Measurements from ENCODE around the gene USP12.

USP12 gene

DNA sequence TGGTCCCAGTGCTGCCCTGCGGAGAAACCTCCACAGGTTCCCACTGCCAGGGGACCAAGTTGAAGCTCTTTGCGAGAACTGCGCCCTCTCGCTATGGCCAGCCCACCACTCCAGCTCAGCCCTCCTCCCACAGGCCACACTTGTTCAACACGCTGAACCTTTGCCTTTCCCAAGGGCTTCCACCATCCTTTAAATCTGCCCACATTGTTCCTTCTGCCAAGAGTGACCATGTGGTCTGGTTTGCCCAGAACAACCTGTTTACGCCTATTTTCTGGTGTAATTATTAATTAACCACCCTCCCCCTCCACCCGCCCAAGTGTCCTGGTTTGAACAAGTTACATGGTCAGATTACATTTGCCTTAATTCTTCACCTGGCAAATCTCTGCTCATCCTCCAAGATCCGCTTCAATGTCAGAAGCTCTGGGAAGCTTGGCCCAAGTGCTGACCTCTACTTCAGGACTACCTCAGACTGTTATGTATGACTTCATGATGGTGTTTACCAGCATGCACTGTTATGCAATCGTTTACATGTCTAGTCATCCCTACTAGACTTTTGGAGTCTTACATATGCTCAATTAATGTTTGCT, 12.0 kb upstream of the USP12 start:
- no peak for DNase-seq (ENCODE audit: low spot score)

DNA sequence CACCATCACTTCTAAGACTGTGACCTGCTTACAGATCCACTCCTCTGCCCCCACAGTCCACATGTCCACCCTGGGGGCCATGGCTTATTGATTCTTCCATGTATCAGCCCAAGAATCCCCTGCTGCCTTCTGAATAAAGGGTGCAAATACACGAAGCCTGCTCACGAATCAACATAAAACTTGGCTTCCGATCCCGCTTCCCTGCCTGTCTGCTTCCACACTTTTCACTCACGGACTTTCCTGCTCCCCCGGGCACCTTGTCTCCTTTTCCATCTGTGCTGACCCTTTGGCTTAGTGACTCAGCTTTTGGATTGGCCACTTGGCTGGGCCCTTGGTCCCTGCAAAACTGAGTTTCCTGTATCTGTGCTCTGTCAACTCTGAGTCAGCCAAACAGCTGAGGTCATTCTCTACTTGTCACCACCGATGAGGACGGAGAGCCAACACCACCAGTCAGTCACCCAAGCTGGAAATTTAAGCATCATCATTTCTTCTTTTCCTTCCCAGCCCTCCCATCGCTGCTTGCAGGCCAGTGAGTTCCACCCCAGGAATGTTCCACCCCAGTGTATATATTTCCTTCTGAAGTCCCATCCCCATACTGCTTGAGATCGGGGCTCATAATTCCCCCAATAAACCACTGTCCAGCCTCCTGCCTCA, 11.4 kb upstream of the USP12 start:
- no peak for DNase-seq (ENCODE audit: low spot score)

DNA sequence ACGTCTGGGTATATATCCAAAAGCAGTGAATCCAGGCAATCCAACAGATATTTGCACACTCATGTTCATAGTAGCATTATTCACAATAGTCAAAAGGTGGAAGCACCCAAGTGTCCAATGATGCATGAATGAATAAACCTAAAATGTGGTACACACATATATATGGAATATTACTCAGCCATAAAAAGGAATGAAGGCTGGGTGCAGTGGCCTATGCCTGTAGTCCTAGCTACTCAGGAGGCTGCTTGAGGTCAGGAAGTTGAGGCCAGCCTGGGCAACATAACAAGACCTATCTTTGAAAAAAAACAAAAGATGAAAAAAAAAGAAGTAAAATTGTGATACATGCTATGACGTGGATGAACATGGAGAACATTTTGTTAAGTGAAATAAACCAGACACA, 10.4 kb upstream of the USP12 start:
- DNase-seq (ENCODE audit: low spot score), result no peak

DNA sequence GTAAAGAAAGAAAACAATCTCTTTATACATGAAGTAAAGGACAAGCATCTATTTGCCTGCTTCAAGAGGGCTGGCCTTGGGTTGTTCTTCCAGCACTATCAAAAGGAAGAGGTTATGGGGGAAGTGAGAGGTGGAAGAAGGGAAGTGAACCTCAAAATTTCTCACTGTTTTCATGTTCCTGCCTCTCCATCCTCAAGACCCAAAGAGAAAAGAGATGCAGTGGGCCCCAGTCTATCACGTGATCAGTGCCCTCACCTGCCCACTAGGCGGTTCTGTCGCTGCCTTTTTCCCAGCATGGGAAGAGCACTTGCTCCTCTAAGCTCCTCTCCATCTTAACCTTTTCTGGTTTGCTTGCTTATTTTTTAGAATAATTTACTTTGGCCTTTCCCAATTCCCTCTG, 6.2 kb upstream of the USP12 start:
- peak; percentile 27 for DNase-seq (ENCODE audit: low spot score)

DNA sequence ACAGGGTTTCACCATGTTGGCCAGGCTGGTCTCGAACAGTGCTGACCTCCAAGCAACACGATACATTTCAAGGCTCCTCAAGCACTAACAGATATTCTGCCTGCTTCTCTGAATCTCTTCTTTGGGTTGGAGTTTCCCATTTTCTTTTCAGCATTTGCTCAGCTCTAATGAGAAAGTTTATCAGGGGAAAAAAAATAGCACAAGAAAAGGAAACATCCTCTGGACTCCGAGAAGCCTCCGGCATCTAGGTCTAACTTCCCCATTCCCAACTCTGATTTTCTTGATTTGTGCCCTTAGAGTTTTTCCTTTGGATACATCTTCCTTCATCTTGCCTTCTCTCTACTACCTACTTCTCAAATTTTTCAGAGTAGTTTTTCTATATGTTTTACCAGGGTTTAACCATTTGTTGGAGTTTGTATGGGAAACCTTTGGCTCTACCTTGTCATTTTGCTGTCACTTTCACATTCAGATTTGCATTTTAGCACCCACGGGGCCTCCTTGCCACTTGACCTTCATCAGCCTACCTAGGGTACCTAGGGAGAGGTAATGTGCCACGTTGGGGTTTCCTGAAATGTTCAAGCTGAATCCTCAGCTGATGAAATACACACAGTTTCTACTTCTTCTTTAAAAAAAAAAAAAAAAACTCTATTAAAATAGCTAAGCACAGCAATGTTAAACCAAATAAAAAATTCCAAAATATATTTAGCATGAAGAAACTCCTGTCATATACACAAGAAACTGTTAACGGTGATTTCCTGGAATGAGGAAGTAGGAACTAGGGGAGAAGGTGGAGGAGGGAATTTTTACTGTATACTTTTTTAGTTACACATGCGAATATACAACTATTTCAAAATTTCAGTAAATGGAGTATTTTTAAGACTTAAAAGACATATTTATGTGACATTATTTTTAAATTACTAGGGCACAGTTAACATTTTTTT, 5.1 kb upstream of the USP12 start:
- no peak for DNase-seq (ENCODE audit: low spot score)

DNA sequence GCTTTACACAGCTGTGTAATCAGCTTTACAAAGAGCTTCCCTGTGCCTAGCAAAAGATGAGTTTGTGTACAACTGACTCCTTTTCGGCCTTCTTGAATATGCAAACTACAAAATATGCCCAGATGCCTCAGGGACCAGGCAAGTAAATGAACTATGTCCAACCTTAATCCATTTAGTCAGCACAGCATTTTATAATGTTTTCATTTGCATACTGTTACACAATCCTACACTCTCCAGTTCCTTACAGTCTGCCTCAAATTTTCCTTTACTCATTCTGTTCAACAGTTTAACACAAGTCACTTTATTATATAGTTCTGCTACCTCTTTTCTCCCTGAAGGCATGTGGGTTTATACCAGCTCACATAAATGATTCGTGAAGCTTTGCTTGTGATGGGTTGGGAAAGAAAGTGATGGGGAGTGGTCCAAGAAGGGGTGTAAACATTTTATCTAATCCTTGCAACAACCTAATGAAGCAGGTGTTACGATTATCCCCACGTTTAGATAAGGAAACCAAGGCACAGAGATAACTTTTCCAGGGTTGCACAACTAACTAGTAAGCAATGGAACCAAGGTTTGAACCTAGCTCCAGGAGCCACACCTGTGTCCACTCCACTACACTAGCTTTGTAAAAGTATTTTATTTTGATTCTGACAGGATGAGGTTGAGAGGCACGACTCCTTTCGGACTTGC, 3.3 kb upstream of the USP12 start:
- no peak for DNase-seq (ENCODE audit: low spot score)

DNA sequence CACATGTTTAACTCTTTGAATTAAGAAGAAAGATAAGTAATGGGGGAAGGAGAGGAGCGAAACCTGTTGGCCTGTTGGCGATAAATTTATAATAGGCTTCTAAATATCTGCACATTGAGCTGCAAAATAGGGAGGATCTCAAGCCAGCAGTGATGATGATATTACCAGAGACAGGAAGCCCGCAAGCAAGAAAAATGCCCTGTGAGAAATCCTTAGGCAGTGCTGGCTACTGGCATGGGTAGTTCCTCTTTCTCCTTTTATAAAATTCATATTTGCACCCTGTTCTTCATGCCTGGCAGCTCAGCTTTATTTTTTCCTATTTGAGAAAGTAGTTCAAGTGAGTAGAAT, 858 bp upstream of the USP12 start:
- no peak for DNase-seq (ENCODE audit: low spot score)

DNA sequence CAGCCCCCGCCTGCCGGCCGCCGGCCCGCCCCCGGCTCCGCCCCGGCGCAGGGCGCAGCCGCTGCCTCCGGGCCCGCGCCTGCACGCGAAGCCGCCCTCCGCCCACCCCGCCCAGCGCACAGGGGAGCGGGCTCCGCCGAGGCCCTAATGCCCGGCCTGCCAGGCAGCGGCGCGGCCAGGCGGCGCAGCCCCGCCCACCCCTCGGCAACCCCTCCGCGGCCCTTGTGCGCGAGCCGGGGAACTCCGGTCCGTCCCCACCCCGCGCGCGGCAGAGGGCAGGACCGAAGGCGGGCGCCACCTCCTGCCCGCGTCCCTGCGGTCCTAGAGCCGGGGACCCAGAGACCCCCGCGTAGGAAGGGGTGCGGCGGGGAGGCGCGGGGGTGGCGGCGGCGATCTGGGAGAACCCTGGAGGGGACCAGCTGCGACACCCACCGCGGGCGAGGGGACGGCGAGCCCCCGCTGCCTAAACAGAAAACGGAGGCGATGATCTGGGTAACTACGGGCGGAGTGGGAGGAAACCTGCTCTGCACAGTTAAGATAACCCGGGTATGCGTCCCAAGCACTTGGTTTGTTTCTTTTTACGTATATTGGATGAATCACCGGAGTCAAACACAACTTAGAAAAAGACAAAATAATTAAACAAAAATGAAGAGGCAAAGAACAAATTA, 350 bp upstream of the USP12 start:
- peak; percentile 84 for DNase-seq (ENCODE audit: low spot score)

DNA sequence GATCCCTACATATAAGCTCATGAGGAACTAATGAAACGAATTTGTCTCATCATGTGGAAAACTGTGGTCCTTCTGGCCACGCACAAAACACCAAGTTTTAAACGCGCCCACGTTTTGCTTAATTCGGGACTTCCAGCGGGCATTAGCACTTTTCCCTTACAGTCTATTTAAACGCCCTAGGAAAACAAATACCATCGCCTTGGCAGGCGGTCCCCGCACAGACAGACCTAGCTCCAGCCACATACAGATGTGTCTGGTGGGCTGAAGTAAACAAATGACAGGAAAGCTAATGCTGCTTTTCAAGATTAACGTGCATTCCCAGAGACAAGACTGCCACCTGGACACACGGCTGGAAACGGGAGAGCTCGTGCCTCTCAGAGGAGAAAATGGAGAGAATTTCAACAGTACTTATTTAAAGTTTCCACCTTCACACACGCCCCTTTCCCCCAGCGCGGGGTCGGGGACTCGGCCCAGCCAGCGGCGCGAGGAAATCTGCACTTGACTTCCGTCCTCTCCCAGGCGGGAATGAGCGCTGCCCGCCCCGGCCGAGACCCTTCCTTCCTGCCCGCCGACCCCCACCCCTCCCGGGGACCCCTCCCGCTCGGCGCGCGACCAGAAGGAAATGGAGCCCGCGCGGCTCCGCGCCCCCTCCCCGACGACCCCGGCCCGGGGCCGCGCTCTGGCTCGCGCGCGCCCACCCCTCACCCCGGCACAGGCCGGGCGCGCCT, 931 bp downstream of the USP12 start:
- peak; percentile 34 for DNase-seq (ENCODE audit: low spot score)

DNA sequence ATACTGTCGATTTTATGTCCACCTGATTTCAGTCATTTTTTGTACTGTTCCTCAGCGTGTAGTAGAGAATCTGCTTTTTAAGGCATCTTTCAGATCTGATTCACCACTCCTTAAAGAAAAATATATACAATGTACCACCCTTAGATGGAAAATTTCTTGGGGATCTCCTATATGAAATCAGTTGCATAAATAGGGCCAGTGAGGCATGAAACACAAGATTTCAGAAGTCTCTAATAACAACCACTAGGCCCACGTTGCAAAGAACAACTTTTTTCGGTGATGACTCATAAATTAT, 1.4 kb downstream of the USP12 start:
- DNase-seq (ENCODE audit: low spot score), result peak; percentile 9

DNA sequence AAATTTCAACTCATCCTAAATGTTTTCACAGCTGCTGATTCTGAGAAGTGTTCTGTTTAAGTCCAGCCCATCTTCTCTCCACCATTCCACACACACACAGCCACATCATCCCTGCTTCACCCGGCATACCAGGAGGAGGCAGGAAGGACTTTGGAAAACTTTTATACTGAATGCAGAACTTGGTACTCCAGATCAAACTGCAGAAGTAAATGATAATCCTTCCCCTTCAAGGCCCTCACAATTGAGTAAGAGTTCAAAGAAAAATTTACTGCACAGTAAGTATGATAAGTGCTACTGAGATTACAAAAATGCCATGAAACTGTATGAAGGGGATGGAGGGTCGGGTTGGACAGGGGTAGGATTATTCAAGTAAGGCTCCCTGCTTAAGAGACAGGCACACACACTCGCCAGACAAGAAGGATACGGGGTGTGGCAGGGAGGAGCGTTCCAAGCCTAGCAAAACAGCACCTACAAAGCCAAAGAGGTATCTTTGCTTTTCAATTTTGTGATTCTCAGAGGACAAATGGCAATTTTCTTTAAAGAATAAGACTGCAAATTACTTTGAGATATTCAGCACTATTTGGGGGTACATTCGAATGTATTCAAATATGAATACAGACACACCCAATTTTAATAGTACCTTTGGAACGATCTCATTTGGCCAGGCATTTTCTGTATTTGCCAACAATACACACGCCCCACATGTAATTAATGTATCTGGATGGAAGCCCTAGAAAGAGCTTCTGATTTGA, 2.5 kb downstream of the USP12 start:
- no peak for DNase-seq (ENCODE audit: low spot score)

DNA sequence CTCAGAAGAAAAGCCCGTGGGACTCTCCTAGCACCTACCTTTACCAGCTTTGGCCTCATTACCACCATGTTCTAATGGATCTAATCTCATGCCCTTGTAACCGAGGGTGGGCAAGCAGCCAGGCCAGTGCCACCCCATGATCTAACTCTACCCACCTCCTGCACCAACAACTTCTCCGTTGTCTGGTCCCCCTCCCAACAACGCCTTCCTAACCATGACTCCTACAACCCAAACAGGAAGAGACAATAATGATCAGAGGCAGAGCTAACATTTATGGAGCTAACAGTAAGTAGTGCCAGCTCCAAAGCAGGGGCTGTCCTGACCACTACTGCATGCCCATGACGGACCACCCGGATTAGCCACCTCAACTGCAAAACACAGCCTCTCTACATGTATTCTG, 3.5 kb downstream of the USP12 start:
- no peak for DNase-seq (ENCODE audit: low spot score)

DNA sequence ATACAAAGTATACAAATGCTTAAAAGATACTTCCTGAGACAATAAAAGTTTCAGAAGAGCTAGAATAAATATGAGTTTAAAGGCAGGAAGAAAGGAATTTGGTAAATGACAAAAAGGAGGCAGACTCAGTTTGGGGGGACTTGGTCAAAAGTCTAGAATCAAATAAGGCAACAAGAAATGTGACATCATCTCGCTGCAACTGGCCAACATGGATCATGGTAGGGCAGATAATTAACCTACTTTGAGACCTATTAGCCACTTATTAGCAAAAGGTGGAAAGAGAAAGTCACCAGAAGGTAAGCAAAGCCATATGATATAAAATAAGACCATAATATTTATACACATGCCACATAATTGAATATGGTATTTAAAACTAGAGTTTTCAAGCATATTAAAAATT, 5.3 kb downstream of the USP12 start:
- no peak for DNase-seq (ENCODE audit: low spot score)

DNA sequence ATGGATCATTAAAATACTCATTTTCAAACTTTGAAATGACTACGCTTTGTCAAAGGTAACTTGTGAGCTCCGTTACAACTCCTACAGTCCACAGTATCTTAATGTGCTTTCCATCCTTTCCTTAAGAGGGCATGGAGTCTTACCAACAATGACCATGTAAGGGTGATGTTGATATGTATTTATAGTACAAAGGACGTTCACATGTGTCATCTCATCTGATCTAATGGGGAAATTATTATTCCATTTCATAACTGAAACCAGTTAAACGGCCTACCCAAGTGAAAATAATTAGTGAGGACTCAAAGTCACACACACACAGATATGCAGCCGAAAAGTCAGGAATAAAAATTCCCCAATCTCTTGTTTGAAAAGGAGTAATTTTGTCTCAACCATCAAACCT, 9.6 kb downstream of the USP12 start:
- DNase-seq (ENCODE audit: low spot score), result no peak

DNA sequence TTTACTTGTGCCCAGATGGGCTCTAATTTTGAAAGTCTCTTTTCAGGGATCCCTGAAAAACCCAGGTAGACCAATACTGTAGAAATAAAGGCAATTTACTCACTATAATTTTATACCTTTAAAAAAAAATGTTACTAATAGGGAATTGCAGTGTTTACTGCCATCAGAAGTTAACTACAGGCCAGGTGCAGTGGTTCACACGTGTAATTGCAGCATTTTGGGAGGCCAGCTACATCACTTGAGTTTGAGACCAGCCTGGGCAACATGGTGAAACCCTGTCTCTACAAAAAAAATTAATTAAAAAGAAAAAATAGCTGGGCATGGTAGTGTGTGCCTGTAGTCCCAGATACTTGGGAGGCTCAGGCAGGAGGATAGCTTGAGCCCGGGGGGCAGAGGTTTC, 10.2 kb downstream of the USP12 start:
- DNase-seq (ENCODE audit: low spot score), result no peak

DNA sequence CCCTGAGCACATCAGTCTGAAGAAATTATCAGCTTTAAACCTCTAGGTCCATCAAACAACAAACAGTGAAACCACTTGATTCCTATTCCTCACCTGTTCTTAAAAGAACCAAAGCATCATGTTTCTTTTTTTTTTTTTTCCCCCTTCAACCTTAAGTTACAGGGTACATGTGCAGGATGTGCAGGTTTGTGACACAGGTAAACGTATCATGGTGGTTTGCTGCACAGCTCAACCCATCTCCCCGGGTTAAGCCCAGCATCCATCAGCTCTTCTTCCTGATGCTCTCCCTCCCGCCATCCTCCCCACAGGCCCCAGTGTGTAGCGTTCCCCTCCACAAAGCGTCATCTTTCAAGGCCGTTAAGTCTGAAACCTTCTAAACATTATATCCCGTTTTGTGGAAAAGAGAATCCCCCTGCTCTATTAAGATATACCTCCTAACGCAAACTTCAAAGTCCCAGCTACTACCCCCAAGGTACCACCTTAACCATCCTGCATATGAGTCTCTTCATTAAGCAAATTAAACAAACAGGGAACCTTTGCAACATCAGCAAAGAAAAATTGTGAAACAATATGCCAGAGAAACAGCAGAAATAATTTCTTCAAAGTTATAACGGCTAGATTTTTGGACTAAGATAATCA, 10.8 kb downstream of the USP12 start:
- no peak for DNase-seq (ENCODE audit: low spot score)

DNA sequence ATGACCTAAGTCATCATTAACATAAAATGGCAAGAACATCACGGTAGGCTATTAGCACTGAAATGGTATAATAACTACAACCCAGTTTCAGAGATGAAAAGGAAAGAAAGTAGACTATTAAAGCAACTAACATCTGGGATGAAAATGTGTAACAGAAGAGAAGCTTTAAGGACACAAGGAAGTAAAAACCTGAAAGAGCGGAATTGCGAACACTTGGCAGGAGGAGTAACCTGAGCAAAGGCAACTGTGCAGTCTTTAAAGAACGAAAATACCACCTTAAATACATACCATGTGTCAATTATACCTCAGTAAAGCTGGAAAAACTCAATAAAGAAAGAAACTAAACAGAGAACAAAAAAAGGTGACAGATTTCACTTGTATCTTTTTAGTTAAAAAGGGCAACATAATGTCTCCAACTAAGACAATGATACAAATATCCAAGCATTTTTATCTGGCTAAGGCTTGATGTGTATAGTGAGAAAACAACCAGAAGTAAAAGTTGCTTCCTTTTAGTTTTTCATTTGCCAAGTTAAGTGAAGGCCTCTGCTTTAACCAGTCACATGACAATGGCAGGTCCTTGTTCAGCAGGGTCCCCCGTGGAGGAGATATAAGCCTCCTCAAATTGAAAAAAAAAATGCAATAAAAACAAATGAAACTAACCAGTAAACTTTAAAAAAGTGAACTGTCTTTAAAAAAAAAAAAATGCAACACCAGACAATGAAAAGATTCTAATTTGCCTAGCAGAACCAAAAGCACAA, 11.6 kb downstream of the USP12 start:
- no peak for DNase-seq (ENCODE audit: low spot score)

DNA sequence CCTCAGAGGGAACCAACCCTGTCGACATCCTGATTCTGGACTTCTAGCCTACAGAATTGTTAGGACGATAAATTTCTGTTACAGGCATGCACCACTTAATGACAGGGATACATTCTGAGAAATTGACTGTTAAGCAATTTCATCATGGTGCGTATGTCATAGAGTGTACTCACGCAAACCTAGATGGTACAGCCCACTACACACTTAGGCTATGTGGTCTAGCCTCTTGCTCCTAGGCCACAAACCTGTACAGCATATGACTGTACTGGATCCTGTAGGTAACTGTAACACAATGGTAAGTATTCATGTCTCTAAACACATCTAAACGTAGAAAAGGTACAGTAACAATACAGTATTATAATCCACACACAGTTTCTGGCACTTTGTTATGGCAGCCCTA, 13.3 kb downstream of the USP12 start:
- DNase-seq (ENCODE audit: low spot score), result no peak

DNA sequence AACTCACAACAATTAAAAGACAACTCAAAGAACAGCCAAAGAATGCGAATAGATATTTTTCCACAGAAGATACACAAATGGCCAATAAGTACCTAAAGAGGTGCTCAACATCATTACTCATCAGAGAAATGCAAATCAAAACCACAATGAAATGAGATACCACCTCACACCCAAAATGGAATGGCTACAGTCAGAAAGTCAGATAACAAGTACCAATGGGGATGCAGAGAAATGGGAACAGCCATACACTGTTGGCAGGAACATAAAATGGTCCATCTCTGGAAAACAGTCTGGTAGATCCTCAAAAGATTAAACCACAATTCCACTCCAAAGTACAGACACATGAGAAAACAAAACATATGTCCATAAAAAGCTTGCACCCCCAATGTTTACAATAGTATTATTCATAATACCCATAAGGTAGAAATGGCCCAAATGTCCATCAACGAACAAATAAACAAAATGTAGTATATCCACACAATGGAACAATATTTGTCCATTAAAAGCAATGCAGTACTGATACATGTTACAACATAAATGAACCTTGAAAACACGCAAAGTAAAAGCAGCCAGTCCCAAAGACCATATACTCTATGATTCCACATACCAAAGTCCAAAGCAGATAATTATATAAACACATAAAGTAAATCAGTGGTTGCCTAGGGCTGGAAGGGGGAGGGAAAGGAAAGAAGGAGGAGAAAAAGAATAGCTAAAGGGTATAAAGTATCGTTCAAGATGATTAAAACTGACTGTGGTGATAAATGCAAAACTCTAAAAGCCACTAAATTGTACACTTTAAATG, 19.6 kb downstream of the USP12 start:
- no peak for DNase-seq (ENCODE audit: low spot score)

All from pons (tissue), 1 donor.